HG03558 (cell line): ENCODE data around the gene CFAP100.

Experiments used
- ATAC-seq: cut with Tn5 transposase; IDR thresholded peaks from one replicate; pipeline ENCODE4 v1.9.1; 2021; ENCODE audit warnings: moderate number of reproducible peaks; ENCODE audit not compliant: unreplicated experiment; ENCODE audit errors: extremely low read depth

Gene CFAP100

GRCh38 chr3:126454437-126455198, 59.9 kb downstream of the CFAP100 start:
- ATAC-seq, result no peak

GRCh38 chr3:126456211-126456610, 61.5 kb downstream of the CFAP100 start:
- ATAC-seq, result no peak

- no peak for ATAC-seq
Observed at GRCh38 chr3:126456766-126457388, 62.2 kb downstream of the CFAP100 start.

- ATAC-seq, result no peak
Observed at GRCh38 chr3:126459111-126459762, 64.5 kb downstream of the CFAP100 start.

GRCh38 chr3:126459763-126460127, 65.0 kb downstream of the CFAP100 start:
- ATAC-seq, result no peak

- ATAC-seq, result no peak
Observed at GRCh38 chr3:126460381-126460780, 65.7 kb downstream of the CFAP100 start.

- no peak for ATAC-seq
Observed at GRCh38 chr3:126461450-126462070, 66.9 kb downstream of the CFAP100 start.

GRCh38 chr3:126463521-126463920, 68.8 kb downstream of the CFAP100 start:
- no peak for ATAC-seq

GRCh38 chr3:126464093-126464492, 69.4 kb downstream of the CFAP100 start:
- ATAC-seq, result no peak

GRCh38 chr3:126464494-126464893, 69.8 kb downstream of the CFAP100 start:
- ATAC-seq, result no peak

GRCh38 chr3:126464997-126465396, 70.3 kb downstream of the CFAP100 start:
- ATAC-seq, result no peak

- no peak for ATAC-seq
Observed at GRCh38 chr3:126465928-126466544, 71.3 kb downstream of the CFAP100 start.

GRCh38 chr3:126466886-126467610, 72.3 kb downstream of the CFAP100 start:
- no peak for ATAC-seq

GRCh38 chr3:126467611-126467955, 72.9 kb downstream of the CFAP100 start:
- no peak for ATAC-seq

- no peak for ATAC-seq
Observed at GRCh38 chr3:126468028-126468891, 73.6 kb downstream of the CFAP100 start.

- ATAC-seq, result no peak
Observed at GRCh38 chr3:126469479-126469878, 74.8 kb downstream of the CFAP100 start.

GRCh38 chr3:126472277-126473006, 77.7 kb downstream of the CFAP100 start:
- ATAC-seq, result no peak
